HG03460 (cell line): ENCODE results near the gene F13A1.

Experiments used
- ATAC-seq: cut with Tn5 transposase; IDR thresholded peaks from one replicate; pipeline ENCODE4 v1.9.1; 2021; ENCODE audit not compliant: unreplicated experiment

F13A1 gene

DNA sequence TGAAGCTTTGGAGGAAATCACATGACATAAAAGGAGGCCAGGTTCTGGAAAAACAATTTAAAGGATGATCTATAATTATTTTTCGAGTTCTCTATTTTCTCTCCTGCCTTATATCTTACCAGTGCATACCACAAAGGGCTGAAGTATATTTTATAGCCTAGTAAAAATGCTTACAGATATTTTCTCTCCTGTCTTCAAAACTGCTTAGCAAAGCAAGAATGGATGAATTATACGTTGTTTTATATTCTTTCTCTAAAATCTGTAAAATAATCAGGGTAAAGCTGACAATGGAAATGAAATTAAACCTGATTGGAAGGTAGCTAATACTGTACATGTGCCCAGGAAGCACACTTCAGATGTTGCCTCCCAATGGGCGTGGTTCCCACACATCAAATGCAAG lies 123.7 kb downstream of the F13A1 start:
- ATAC-seq = no peak

DNA sequence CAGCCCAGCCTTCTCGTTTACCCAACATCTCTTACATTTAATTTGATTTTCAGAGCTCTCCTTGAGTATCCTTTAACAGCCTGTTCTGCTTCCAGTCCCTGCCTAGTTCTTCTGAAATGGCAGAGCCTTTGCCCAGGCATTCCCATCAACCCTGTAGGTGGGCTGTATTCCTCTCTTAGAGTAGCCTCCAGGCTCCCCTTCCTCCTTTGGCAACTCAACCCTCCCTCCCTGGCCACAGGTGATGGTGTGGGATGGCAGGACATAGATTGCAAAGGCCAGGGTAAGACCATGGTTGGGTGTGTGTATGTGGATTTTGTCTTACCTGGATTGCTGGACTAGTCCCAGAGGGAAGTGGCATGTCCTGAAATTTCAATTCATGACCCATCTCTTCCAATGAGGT lies 125.4 kb downstream of the F13A1 start:
- no peak for ATAC-seq

DNA sequence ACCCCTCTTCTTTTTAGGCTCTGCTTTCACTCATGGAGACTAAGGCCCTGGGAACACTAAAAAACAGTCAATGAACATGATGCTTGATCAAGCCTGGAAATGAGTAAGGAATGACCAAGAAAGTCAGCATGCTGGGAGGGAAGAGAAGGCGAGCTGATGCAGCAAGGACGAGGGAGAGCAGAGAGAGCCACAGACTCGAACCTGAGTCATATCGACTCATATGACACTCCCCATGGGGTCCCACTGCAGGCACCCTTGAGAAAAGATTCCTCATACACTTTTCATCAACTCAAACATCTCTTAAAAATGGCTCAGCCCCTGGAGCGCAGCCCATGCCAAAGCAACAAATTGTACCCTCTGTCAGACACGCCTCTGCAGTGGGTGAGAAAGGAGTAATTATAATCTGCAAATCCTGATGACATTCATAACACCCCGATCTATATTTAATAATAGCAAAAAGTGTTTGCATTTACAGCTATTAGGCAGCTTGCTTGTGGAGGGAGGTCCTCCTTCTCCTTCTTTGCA lies 127.2 kb downstream of the F13A1 start:
- ATAC-seq = no peak

DNA sequence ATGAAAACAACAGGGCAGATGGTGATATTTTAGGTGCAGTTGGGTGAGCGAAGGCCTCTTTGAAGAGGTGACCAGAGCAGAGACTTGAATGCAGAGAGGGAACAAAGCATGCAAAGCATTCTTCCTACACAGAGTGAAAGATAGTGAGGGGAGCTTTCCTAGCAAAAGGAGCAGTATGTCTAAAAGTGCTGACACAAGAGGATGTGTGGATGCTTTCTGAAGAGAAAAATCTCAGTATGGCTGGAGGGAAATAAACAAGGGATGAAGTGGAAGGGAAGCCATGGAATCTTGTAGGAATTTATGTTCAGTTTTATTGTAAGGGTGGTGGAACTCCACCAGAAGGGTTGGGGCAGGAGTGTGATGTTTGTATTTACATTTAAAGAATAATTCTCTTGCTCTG lies 128.6 kb downstream of the F13A1 start:
- ATAC-seq = no peak

DNA sequence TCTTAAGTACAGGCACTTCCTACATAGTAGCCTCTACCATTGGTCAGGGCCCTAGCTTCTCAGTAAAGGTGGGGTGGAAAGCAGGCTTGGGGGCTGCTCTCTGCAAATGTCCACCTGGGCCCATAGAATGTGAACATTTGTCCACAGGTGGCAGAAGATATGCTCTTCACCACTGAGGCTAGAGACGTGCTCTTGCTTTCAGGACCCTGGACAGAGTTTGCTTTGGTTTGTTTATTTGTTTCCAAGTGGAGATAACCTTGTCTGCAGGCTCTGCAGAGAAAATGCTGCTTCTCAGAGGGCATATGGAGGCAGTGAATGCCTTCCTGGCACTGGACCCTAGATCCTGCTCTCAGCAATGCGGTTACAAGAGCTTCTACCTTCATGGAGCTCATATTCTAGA lies 129.0 kb downstream of the F13A1 start:
- no peak for ATAC-seq

DNA sequence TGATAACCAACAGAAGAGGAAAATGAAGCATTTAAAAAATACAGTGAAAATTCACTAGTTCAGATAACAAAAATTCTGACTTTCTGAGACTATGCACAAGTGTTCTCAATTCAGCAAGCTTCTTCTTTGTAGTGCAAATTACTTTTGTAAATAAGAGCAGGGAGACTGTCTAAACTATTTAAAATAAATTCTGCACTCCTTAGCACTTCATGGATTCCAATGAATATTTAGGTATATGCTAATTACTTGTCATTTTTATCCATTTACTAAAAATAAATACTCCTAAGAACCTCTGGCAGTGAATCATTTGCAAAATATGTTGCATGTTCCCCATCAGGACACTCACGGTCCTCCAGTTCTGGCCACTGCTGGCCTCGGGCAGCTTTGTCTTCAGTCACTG lies 139.8 kb downstream of the F13A1 start:
- no peak for ATAC-seq

DNA sequence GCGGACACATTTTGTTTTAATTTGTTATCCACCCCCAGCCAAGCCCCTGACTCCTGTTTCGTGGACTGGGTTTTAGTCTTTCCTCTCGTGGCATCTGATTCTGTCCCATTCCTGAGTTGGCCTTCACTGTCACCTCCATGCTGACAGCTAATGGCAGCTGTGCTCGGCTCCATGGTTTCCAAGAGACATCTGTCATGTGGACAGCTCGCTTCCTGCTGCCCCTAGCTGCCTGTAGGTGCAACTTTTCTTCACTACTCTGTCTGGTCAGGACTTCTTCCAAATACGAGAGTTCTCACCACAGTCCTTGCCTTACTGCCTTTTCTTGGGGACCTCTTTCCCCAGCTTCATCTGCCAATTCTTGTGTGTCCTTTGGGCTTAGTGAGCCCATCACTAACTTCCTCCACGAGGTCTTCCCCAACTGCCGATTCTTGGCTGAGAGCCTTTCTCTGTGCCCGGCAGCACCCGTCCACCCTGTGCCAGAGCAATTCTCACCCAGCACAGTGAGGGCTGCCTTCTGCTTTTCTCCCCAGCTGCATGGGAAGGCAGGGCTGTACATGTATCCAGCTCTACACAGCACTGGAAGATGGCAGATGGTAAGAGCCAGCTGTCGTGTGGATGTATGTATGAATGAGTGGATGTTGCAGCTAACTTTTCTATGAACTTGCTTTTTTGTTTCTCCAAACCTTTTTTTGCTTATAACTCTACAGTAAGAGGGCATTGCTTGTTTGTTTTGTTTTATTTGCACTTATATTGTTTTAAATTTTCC lies 140.4 kb downstream of the F13A1 start:
- no peak for ATAC-seq

DNA sequence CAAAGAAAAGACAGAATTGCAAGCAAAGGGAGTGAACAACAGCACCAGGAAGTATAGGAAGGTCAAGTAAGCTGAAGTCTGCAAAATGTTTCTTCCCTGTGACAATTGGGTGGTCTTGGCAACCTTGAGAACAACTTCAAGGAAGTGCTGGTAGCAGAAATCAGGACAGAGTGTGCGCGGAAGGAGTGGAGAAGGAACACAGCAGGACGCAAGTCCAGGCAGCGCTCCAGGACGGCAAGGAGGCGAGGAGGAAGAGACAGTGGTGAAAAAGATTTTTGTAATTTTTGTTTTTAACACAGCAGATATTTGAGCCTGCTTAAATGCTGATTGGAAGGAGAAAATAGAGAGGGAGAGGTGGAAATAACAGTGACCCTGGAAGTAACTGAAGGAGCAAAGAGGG lies 141.7 kb downstream of the F13A1 start:
- ATAC-seq = no peak

DNA sequence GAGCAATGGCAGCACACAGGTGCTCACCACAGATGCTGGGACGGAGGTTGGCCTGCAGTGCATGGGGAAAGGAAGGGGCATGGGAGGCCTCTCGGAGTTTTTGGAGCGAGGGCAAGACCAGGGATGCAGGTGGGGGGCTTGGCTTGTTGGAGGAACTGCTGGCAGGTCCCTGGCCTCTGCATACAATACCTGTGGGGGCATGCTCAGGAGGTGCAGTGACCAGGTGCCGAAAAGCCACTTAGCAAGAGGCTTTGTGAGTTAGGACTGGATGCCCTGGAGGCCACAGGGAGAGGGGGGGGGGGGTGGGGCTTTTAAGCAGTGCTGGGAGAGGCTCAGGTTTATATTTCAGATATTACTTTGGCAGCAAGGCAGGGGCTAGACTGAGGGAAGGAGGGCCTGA lies 142.7 kb downstream of the F13A1 start:
- no peak for ATAC-seq

DNA sequence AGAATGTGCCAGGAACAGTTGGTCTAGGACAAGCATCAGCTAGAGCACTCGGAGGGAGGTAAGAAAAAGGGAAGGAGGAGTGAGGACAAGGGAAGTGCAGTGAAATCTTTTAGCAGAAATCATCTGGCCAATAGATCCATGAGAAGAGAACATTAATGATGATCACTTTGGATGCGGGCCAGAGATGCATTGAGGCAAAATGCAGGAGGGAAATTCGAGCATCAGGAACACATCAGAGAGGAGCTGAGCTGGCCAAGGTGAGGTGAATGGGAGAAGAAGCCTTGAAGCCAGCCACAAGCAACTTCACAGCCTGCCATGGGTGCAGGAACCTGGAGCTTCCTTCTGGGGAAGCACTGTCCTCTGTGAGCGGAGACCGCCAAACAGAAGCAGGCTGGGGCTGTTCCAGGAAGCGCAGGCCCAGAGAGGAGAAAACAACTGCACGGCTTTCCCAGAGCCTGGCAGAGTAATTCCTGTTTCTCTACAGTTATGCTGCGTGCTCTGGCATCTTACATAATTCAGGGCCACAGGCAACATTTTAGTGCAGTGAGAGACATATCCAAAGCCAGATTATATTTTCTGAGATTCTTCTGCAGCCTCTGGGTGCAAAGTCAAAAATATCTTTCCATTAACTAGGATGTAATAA lies 143.8 kb downstream of the F13A1 start:
- ATAC-seq = no peak

DNA sequence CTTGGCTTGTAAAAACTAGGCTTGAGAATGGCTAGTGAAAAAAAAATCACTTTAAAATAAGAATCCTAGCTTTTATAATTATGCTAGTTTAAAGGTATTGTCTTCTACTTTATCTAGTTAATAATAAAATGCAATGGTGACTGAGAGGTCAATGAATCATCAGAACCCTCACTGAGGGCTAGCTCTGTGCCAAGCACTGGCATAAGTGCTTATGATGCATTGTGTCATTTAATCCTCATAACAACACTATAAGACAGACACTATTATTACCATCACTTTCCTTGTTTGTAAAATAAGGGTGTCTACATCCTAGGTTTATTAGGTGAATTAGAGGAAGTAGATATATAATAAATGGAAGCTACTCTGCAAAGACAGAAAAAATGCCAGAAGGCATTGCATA lies 144.3 kb downstream of the F13A1 start:
- no peak for ATAC-seq

DNA sequence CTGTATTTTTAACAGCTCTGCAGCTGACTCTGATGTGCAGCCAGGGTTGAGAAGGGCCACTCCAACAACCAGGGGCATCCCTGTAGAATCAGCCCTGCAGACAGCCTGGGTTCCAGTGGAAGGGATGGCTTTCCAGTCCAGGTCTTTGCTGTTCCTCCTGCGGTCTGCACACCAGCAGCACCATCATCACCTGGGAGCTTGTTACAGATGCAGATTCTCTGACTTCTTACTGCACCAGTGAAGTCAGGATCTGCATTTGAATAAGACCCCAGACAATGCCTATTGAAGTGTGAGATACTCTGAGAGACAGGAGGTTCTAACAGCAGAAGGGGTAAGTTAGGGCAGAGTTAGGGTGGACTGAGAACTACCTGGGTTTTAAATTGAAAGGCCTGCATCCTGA lies 151.3 kb downstream of the F13A1 start:
- ATAC-seq = no peak

DNA sequence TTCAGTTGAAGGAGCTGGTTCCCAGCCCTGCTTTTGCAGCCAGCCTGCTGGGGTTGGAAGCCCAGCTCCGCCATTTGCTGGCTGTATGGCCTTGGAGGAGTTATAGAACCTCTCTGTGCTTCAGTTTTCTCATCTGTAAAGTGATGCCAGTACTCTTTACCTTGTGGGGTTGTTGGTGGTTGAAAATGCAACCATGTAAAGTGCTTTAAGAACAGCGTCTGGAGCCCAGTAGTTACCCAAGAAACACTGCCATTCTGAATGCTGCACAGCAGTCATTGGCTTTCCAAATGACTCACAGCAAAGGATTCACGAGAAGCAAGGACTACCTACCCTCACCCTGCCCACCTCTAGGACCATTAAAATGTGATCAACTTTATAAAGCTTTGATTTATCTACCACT lies 154.4 kb downstream of the F13A1 start:
- ATAC-seq = no peak

DNA sequence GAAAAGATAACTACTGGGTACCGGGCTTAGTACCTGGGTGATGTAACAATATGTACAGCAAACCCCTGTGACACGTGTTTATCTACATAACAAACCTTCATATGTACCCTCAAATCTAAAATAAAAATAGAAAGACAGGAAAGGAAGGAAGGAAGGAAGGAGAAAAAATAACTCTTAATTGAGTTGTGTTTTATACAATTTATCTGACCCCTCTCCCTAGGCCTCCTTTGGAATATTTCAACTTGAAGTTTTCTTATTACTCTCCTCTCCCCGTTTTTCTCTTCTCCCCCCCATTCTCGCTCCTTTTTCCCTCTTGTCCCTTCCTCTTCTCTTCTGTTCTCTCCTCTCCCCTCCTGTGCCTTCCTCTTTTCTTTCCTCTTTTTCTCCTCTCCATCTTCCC lies 156.1 kb downstream of the F13A1 start:
- no peak for ATAC-seq

DNA sequence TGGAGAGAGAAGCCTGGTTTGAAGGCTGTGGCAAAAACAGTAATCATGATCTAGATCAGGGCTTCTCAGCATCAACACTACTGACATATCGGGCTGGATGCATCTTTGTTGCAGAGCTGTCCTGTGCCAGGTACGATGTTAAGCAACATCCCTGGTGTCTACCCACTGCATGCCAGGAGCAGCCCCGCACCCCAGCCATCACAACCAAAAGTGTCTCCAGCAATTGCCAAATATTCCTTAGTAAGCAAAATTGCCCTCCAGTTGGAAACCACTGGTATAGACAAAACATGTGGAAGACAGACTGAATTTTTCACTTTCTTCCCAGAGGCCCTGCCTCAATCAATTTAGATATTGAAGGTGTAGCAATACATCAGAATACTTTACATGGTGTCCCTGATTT lies 166.1 kb downstream of the F13A1 start:
- no peak for ATAC-seq

DNA sequence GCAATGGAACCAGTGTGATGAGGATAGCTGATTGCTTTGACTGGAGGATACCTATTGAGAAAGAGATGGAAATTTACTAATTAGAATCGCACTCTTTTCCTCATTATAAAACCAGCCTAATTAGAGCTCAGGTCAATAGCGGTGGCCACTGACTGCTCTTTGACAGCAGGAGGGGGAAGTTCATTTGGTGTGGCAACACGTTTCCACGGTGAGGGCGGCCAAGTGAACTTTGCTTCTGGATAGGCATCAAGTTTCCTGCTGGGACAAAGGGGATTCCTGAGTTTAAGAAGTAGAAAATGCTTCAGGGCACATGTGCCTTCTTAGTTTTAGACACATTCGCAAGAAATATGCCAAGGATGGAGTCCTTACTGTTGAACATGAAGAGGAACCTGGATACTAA lies 168.4 kb downstream of the F13A1 start:
- no peak for ATAC-seq

DNA sequence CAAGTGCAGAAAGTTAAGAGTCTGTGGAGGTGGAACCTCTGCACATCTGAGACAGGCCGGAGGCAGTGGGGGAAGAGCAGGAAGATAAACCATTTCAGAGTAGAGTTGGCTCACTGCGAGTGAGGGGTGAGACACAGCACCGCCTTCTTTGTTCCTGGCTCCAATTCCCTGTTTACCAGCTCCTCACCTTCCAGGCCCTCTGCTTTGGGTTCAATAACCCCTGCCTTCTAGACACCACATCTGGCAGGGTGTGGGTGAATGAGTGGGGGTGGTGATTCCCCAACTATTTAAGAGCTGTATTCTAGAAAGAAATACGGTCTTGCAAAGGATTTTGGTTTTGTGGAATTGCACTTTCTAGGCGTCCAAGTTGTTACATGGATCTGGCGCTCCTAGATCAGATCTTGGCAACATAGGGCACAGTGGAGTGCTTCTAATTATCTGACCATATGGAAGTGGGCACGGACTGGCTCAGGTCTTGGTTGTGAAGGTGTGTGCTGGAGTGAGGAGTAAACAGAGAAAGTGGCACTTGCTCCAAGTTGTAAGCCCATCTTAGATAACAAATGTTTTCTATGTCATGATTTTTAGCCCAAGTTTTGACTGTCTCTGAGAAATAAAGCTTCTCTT lies 172.2 kb downstream of the F13A1 start:
- ATAC-seq = no peak

DNA sequence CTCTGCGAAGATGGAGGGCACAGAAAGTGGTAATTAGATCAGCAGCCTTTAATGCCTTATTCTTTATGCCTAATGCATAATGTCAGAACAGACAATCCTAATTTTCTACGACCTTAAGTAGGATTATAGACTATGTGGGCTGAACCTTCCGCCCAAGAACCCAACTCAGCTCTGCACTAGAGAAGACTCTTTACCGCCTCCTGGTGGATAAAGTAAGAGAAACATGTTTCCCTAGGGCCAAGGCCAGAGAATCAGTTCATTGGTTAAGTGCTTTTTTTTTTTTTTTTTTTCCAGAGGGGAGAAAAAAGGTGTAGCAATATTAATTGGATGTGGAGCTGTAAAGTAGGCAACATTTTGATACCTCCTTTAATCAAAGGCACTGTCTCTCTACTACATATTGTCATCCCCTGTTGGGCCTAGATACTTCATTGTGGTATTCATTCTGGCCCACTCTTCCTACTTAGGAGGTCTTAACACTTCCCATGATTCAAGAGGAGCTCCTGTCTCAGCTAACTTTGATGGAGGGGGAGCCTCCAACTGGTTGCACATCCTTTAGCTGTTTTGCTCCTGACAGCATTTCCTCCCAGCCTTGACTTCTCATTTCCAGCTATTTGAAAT lies 188.9 kb downstream of the F13A1 start:
- no peak for ATAC-seq

DNA sequence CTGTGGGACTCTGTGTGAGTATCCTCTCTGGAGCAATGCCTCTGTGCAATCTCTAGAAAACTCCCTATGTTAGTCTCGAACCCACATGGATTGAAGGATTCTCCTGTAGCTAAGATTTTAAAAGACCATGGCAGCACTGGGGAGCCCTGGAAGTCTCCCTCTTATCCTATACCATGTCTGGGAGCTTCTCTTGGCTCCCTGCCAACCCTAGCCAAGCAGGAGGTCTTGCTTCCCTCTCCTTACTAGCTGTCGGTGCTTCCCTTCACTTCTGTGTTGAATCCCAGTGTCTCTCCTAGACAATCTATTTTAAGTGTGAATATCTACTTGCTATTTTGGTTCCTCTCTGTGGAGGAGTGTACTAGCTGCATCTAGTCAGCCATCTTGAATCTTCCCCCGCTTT lies 195.0 kb downstream of the F13A1 start:
- ATAC-seq = no peak

DNA sequence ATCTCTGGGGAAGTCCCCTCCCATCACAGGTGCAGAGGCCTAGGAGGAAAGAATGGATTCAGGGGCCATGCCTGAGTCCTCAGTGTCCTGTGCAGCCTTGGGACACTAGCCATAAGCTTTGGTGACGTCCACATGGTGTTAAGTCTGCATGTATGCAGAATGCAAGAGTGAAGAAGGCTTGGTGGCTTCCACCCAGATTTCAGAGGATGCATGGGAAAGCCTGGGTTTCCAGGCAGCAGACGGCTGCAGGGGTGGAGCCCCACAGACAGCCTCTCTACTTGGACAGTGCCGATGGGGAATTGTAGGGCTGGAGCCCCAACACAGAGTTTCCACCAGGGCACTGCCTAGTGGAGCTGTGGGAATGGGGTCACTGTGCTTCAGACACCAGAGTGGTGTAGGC lies 196.7 kb downstream of the F13A1 start:
- ATAC-seq = no peak

DNA sequence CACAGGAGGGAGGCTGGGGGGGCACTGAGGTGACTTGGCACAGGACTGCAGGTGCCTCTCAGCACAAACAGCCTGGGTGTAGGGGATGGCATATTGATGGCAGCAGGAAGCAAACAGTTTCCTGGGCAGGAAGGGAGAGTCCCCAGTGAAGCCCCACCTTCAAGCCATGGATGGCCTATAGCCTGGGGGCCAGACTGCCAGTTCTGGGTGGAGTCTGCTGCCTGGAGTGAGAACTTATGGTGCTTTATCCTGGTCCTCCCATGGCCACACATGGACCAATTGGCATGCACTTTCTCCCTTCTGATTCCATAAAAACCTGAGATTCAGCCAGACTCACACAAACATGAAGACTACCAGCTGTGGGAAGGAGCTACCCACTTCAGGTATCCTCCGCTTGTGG lies 198.5 kb downstream of the F13A1 start:
- no peak for ATAC-seq
